Right cardiac atrium (tissue), 5 donors: ENCODE measurements around the gene SLC16A6. TPM values are rescaled to one million over a fixed set of nuclear protein-coding genes. Genes with fewer than 3 reads are reported as not detected.
"Not testable (repeated sequence)": the region's sequence is repeated elsewhere in the genome, so short reads cannot be mapped to it uniquely, and the experiment has no call there.

Experiments
- ATAC-seq, 2 donors: fragments of 200-7000 bp; cut with Tn5 transposase; one replicate each; pipeline versions ENCODE4 v1.8.0 to v1.9.1; 2020; ENCODE audit warnings: moderate library complexity in 2 of 2, mild to moderate bottlenecking in 1 of 2
- DNase-seq, 3 donors: peaks; one replicate each; pipeline ENCODE4 v3.0.0-alpha.2; 2020
- H3K27ac ChIP-seq: one replicate; pipeline ENCODE4 v1.5.1; 2013; ENCODE audit warnings: mild to moderate bottlenecking, low read length, control low read depth, moderate library complexity
- H3K27me3 ChIP-seq: one replicate; pipeline ENCODE4 v1.6.1; 2013; ENCODE audit not compliant: control insufficient read depth, insufficient read depth
- H3K4me1 ChIP-seq: one replicate; pipeline ENCODE4 v1.6.1; 2013; ENCODE audit warnings: low read length; ENCODE audit not compliant: control insufficient read depth, insufficient read depth
- H3K4me3 ChIP-seq: one replicate; pipeline ENCODE4 v1.5.1; 2013; ENCODE audit warnings: low read length, control low read depth
- H3K9me3 ChIP-seq: one replicate; pipeline ENCODE4 v1.6.1; 2013; ENCODE audit warnings: low read length; ENCODE audit not compliant: control insufficient read depth
- WGBS: extraction: QIAGEN DNeasy Blood & Tissue Kit; methylation state at CpG from one replicate; pipeline ENCODE4 v1.1.7; 2013; 5-methylcytosine and 5-hydroxymethylcytosine counted together
- intact Hi-C, 4 donors: fragments of 100-400 bp; cut with DNase I; formaldehyde crosslinking; loops; one replicate each; pipeline versions ENCODE4 v1.11.0 to v1.14.0; 2022 to 2023
- long read RNA-seq, 4 donors: library from polyadenylated mRNA; unstranded; transcript quantifications; one replicate each; pipeline ENCODE4 v2.0.0, GENCODE V29; 2020 to 2021
- polyA plus RNA-seq: library from polyadenylated mRNA; stranded (reverse); fragments of 200-250 nt; gene quantifications from one replicate; pipeline ENCODE4 v1.2.3, GENCODE V29; 2013
- total RNA-seq, 4 donors: library from RNA; stranded (reverse); fragmentation: NEBNext Ultra II Directional; extraction: Animal tissue kit (Norgen Biotek cat#: 25700); gene quantifications; one replicate each; pipeline ENCODE4 v1.2.1, GENCODE V29; 2021
- donor health status: healthy with polysubstance abuse.
- donor health status: DM: no; HTN: yes; CAD: no.
- donor health status: DM: no; HTN: no; CAD: no.
- donor health status: DM: no; HTN: yes; CAD: no; lungs with severe emphysema.
- donor health status: DM: yes; HTN: yes; CAD: no.

The SLC16A6 gene, protein sequence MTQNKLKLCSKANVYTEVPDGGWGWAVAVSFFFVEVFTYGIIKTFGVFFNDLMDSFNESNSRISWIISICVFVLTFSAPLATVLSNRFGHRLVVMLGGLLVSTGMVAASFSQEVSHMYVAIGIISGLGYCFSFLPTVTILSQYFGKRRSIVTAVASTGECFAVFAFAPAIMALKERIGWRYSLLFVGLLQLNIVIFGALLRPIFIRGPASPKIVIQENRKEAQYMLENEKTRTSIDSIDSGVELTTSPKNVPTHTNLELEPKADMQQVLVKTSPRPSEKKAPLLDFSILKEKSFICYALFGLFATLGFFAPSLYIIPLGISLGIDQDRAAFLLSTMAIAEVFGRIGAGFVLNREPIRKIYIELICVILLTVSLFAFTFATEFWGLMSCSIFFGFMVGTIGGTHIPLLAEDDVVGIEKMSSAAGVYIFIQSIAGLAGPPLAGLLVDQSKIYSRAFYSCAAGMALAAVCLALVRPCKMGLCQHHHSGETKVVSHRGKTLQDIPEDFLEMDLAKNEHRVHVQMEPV
- total RNA-seq, result under 1 TPM; 0.21 to 0.86 (median 0.41) TPM
- polyA plus RNA-seq, result 0.23 TPM
- long read RNA-seq, donor 1, partial matches to known transcripts, result 0 of 1 reads
- long read RNA-seq, donor 1, other reads (novel, unspliced or antisense), result 1 of 1 reads
- long read RNA-seq, donor 2, result 0 reads
- long read RNA-seq, donor 3, partial matches to known transcripts, result 0 of 1 reads
- long read RNA-seq, donor 3, other reads (novel, unspliced or antisense), result 1 of 1 reads
- long read RNA-seq, donor 4, result 0 reads

DNA sequence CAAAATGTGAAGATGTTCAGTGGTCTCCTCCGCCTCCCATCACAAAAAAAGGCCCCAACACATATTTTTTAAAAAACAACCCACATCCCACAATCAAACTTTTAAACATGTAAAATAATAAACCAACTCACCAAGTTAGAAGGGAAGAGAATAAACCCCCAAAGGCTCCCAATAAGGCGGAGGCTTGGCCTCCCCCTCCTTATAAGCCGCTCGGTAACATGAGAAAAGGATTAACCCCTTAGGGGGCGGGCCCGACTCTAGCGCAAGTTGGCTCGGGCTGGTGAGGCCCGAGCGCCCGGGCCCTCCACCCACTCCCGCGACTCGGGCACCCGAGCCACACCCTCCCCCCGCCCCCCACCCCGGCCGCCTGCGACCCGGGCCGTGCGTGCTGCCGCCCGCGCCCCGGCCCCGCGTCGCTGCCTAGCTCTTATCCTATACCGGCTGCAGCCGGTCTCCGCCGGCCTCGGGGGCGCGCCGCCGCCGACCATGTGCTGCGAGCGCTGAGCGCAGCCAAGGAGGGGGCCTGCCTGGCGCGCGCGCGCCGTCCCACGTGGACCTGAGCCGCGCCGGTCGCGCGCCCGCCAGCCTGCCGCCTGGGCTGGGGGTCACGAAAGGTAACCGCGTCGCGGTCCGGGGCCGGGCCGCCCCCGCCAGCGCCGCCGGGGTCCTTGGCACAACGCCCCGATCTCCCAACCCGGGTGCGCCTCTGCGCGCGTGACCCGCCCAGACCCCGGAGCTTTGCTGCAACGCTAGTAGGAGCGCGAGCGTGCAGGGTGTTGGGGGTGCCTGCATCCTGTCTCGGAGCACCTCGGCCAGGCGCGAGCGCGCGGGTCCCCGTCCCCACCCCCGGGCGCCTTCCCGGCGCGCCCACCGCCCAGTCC lies at the start of gene SLC16A6, which contains the start of gene ARSG:
SLC16A6 (minus strand) TSS at position 173 of the 881 bp plus-strand sequence. CDS start 12,807 bp downstream, outside the sequence.
ARSG (plus strand) TSS at position 541 of the 881 bp plus-strand sequence. CDS start 15,999 bp downstream, outside the sequence.
- WGBS, result under 1% methylated on average over 96 of the region's 96 CpGs
- DNase-seq, result peak; percentile 56 to 83 (median 82)
- H3K27ac ChIP-seq, result no peak within 1 kb of the TSS

DNA sequence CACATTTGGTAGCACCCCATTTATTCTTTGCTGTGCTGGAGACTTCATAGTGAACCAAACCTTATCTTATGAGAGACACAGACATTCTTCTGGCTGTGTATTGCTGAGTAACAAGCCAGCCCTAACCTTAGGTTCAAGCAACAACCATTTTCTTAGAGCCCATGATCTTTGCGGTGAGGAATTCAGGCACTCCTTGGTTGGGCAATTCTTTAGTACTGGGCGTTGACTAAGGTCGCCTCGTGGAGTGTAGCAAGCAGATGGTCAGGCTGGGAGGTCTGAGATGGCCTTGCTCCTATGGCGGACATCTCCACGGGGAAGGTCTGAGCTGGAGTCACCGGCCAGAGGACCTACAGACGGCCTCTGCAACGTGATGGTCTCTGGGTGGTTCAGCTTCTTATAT lies 43.5 kb upstream of the SLC16A6 start:
- ATAC-seq, result no peak

More for the DNA sequence above, at the start of gene SLC16A6, which contains the start of gene ARSG:
- Histone ChIP-seq H3K4me3 (peak within 1 kb of the TSS; percentile 50), H3K4me1 (peaks cover 4% of the 10 kb centered on the region), H3K9me3 (no peaks in the 10 kb centered on the region), H3K27me3 (no peaks in the 10 kb centered on the region)
- intact Hi-C loops, result no loop called here
- ATAC-seq, result peak; percentile 67 to 69

DNA sequence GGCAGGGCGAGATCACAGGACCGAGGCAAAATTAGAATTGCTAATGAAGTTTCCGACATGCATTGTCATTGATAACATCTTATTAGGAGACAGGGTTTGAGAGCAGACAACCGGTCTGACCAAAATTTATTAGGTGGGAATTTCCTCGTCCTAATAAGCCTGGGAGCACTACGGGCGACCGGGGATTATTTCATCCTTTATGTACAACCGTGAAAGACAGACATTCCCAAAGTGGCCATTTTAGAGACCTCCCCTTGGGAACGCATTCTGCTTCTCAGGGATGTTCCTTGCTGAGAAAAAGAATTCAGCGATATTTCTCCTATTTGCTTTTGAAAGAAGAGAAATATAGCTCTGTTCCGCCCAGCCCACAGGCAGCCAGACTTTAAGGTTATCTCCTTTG lies 41.0 kb upstream of the SLC16A6 start:
- ATAC-seq, H3K4me3 ChIP-seq, DNase-seq, intact Hi-C loops, H3K4me1 ChIP-seq, H3K27ac ChIP-seq, H3K27me3 ChIP-seq, H3K9me3 ChIP-seq: not testable (repeated sequence)
- 94% methylated on average over 12 of the region's 12 CpGs for WGBS

More for the DNA sequence above, 43.5 kb upstream of the SLC16A6 start:
- WGBS, result 95% methylated on average over 9 of the region's 9 CpGs
- no peak overlapping the region for H3K27ac ChIP-seq
- H3K4me3 ChIP-seq, result no peak overlapping the region
- intact Hi-C loops, result no loop called here
- DNase-seq, result no peak
- no peaks in the 10 kb centered on the region for H3K9me3 ChIP-seq
- H3K4me1 ChIP-seq, result no peaks in the 10 kb centered on the region
- no peaks in the 10 kb centered on the region for H3K27me3 ChIP-seq

DNA sequence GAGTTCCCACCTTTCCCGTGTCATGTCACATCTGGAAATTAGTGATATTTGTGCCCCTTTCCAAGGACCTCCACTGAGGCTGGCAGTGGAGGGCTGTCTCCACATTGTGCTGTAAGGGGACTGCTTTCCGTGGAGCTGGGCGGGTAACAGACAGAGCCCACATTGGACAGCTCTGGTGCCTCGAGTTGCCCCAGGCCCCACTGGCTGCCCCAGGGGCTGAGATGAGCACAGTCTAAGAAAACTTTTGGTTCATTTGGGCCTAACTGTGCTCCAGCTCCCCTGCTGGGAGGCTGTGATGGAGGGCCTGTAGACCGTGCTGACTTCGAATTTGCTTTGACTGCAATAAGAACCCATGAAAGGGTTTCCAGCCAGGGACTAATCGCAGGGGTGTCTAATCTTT lies 38.4 kb upstream of the SLC16A6 start:
- ATAC-seq (peak in 1 of 2 donors; percentile 19), DNase-seq (no peak)
- Histone ChIP-seq H3K27ac (no peak overlapping the region), H3K4me1 (no peaks in the 10 kb centered on the region), H3K9me3 (no peaks in the 10 kb centered on the region), H3K27me3 (no peaks in the 10 kb centered on the region), H3K4me3 (no peak overlapping the region)
- intact Hi-C loops, result no loop called here
- WGBS, result 93% methylated on average over 7 of the region's 7 CpGs

DNA sequence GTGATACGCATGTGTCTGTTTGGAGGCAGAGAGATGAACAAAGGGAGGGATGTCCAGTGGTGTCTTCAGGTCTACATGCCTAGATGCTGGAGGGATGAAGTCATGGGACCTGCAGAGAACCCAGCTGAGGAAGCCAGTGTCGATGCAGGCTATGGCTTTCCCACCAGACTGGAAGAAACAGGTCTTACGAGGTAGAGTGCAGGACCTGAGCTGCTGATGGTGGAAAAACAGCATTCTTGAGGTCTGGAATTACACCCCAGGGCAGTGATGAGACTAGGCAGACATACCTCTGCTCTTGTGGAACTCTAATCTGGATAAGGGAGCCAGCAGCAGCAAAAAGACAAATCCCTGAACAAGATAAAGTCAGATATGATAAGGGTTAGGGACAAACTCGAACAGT lies 37.7 kb upstream of the SLC16A6 start:
- DNase-seq, result no peak
- H3K27me3 ChIP-seq, result no peaks in the 10 kb centered on the region
- no peak overlapping the region for H3K4me3 ChIP-seq
- no peaks in the 10 kb centered on the region for H3K4me1 ChIP-seq
- ATAC-seq, result no peak
- 54% methylated on average over 4 of the region's 4 CpGs for WGBS
- no peak overlapping the region for H3K27ac ChIP-seq
- H3K9me3 ChIP-seq, result no peaks in the 10 kb centered on the region
- intact Hi-C loops, result no loop called here

DNA sequence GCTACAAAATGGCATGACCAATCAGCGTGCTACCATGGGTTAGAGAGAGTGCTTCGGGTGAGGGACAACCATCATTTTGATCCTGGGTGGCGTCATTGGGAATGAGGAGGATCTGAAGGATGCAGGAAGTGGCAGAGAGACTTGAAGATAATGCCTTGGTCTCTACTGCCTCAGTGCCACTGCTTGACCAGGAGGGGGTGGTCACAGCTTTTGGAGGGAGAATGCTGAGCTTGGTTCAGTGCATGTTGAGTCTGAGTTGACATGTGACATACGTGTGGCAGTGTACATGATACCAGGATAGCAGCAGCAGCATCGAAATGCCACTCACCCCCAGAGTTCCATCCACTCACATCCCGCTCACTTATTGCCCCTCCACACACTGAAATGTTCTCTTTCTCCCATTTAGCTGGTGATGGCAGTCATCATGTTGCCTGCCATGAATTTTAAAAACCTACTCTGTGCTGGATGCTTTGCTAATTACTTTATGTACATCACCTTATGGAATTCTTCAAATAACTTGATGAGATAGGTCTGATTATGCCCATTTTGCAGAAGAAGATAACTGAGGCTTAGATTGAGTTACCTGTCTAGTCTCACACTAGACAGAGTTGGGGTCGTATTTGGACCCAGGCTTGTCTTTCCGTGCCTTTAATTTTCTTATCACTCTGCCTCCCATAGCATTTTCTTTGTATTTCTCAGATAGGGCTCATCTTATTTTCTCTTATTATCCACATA lies 37.1 kb upstream of the SLC16A6 start:
- 90% methylated on average over 8 of the region's 8 CpGs for WGBS
- Histone ChIP-seq H3K9me3 (no peaks in the 10 kb centered on the region), H3K27me3 (no peaks in the 10 kb centered on the region), H3K27ac (no peak overlapping the region), H3K4me1 (no peaks in the 10 kb centered on the region), H3K4me3 (no peak overlapping the region)
- ATAC-seq (no peak), DNase-seq (no peak)
- intact Hi-C loops, result no loop called here

DNA sequence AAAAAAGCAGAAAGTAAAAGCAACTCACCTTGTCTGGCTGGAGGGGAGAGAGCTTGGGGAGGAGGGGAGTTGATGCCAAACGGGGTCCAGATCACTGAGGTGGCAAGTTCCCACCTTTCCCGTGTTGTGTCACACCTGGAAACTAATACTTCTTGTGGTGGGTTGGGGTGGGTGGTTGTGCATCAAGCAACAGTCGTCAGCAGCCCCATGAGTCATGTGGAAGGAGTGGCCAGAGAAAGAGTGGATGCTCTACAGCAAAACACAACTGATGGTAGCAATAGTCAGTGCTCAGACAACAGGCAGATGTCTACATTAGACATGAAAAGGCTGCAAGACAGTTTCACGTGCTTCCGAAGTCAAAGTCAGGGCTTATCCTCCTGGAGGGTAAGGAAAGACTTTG lies 35.8 kb upstream of the SLC16A6 start:
- no peaks in the 10 kb centered on the region for H3K4me1 ChIP-seq
- intact Hi-C loops, result no loop called here
- H3K4me3 ChIP-seq, result no peak overlapping the region
- no peaks in the 10 kb centered on the region for H3K27me3 ChIP-seq
- no peak for DNase-seq
- H3K9me3 ChIP-seq, result no peaks in the 10 kb centered on the region
- WGBS, result 87% methylated on average over 5 of the region's 5 CpGs
- no peak for ATAC-seq
- no peak overlapping the region for H3K27ac ChIP-seq

DNA sequence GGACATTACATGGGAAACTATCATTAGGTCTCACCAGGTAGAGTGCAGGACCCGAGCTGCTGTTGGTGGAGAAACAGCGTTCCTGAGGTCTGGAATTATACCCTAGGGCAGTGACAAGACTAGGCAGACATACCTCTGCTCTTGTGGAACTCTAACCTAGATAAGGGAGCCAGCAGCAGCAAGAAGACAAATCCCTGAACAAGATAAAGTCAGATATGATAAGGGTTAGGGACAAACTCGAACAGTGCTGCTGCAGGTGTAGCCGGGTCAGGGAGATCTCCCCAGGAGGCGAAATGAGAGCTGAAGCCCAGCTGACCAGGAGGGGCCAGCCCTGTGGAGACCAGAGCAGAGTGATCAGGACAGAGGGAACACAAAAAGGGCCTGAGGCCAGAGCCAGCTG lies 35.0 kb upstream of the SLC16A6 start:
- Histone ChIP-seq H3K9me3 (no peaks in the 10 kb centered on the region), H3K4me3 (no peak overlapping the region), H3K27ac (no peak overlapping the region), H3K4me1 (no peaks in the 10 kb centered on the region), H3K27me3 (no peaks in the 10 kb centered on the region)
- no peak for ATAC-seq
- intact Hi-C loops, result no loop called here
- 66% methylated on average over 5 of the region's 5 CpGs for WGBS
- DNase-seq, result no peak

DNA sequence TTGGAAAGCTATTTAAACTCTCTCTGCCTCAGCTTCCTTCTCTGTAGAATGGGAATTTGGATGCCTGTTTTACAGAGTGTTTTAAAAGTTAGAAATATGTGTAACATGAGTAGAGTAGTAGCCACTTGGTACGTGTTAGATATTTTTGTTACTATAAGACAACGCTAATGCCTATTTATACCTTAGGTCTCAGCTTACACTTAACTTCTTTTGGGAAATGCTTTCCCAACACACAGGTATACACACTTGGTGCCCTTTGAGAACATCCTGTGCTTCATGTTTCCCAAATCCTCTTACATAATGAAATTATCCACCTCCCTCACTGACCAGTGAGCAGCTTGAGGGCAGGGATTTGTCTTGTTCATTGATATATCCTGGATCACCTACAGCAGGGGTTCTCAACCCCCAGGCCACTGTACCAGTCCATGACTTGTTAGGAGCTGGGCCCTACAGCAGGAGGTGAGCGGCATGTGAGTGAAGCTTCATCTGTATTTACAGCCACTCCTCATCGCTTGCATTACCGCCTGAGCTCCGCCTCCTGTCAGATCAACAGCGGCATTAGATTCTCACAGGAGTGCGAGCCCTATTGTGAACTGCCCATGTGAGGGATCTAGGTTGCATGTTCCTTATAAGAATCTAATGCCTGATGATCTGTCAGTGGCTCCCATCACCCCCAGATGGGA lies 33.9 kb upstream of the SLC16A6 start:
- H3K4me1 ChIP-seq, result peaks cover under 1% of the 10 kb centered on the region
- no peak for ATAC-seq
- no peaks in the 10 kb centered on the region for H3K9me3 ChIP-seq
- DNase-seq, result no peak
- no peaks in the 10 kb centered on the region for H3K27me3 ChIP-seq
- no peak overlapping the region for H3K4me3 ChIP-seq
- intact Hi-C loops, result no loop called here
- no peak overlapping the region for H3K27ac ChIP-seq
- 97% methylated on average over 8 of the region's 8 CpGs for WGBS

DNA sequence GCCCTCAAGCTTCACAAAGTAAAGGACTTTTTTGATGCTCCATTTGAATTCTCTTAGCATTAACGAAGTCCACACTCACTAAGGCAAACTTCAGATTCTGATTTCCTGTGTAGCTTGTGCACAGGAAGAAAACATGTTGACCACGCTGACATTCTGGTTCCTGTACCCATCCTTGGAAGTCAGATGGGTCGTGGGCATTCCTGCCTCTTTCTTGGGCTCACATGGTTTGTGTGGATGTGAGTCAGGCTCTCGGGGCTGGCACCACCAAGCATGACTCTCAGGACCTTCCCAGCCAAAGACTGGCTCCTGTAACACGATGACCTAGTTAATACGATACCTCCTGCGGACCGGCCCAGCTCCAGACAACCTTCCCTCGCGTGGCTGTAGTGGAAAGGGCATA lies 33.2 kb upstream of the SLC16A6 start:
- ATAC-seq (no peak), DNase-seq (no peak)
- no peak overlapping the region for H3K4me3 ChIP-seq
- peaks cover 3% of the 10 kb centered on the region for H3K4me1 ChIP-seq
- whole genome bisulfite sequencing, result 87% methylated on average over 10 of the region's 10 CpGs
- no peaks in the 10 kb centered on the region for H3K9me3 ChIP-seq
- intact Hi-C loops, result no loop called here
- no peak overlapping the region for H3K27ac ChIP-seq
- H3K27me3 ChIP-seq, result no peaks in the 10 kb centered on the region
